ENCODE data around the gene THNSL1. TPM values are rescaled to one million over a fixed set of nuclear protein-coding genes. Genes with fewer than 3 reads are reported as not detected.

Gene THNSL1
- total and polyA plus RNA-seq, 2 donors from 2014 or later, result 5.4 to 7.9 TPM

DNA sequence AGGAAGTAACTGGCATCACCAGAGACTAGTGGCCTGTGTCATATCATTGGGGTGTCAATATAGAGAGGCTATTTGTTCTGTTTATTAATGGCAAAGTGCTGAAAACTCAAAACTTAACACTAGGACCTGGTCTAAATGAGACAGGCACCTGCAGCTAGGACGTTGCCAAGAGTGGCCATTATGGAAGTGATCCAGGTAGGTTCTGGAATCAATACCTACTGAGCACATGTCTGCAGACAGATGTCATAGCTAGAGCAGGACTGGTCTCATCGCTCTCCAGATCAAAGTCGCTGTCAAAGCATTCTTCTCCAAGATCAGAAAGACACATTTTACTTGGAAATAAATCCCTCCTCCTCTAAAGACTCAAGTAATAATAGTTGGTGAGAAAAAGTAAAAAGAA lies 40.3 kb downstream of the THNSL1 start:
- intact Hi-C loops (cut with DNase I), result no loop called here
- TF ChIP-seq, protein P1, sequence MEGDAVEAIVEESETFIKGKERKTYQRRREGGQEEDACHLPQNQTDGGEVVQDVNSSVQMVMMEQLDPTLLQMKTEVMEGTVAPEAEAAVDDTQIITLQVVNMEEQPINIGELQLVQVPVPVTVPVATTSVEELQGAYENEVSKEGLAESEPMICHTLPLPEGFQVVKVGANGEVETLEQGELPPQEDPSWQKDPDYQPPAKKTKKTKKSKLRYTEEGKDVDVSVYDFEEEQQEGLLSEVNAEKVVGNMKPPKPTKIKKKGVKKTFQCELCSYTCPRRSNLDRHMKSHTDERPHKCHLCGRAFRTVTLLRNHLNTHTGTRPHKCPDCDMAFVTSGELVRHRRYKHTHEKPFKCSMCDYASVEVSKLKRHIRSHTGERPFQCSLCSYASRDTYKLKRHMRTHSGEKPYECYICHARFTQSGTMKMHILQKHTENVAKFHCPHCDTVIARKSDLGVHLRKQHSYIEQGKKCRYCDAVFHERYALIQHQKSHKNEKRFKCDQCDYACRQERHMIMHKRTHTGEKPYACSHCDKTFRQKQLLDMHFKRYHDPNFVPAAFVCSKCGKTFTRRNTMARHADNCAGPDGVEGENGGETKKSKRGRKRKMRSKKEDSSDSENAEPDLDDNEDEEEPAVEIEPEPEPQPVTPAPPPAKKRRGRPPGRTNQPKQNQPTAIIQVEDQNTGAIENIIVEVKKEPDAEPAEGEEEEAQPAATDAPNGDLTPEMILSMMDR (IDR thresholded peaks at IDR 0.05; ENCODE audit: borderline replicate concordance, extremely low read depth, insufficient read depth), result no peak
- no peak overlapping the region for H3K27ac ChIP-seq (ENCODE audit: low read depth in 2 of 2, low read length in 2 of 2)
- H3K27me3 ChIP-seq (ENCODE audit: control insufficient read depth, insufficient read depth, low read length), result no peaks in the 10 kb centered on the region
- no peak for FAIRE-seq
- H3K9ac ChIP-seq (ENCODE audit: low read length in 3 of 3), result no peak overlapping the region
- H3K4me1 ChIP-seq (ENCODE audit: control insufficient read depth in 2 of 3, insufficient read depth in 2 of 3, low read depth in 1 of 3, low read length in 3 of 3), result no peaks in the 10 kb centered on the region
- H3K4me3 ChIP-seq (ENCODE audit: low read length in 3 of 3), result no peak overlapping the region
- no peaks in the 10 kb centered on the region for H3K9me3 ChIP-seq (ENCODE audit: control insufficient read depth in 2 of 3, insufficient read depth in 1 of 3, low read length in 3 of 3)
- no peak for DNase-seq
- H3K36me3 ChIP-seq (ENCODE audit: control insufficient read depth in 2 of 3, insufficient read depth in 3 of 3, low read length in 3 of 3), result no peaks in the 10 kb centered on the region

DNA sequence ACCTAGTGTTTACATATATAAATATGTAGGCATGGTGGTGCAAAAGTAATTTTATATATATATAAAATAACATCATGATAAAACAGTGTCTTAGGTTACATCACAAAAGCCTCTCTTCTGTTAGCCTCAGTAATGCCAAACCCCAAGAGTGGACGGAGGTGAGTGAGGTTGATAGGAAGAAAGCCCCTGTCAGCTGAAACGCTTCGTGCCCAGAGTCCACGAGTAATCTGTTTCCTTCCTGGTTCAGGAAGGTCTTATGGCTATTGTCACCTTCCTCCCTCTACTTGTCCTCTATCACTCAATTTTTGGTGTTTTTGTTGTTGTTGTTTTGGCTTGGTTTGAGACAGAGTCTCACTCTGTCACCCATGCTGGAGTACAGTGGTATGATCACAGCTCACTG lies 41.5 kb downstream of the THNSL1 start:
- intact Hi-C loops (cut with DNase I), result no loop called here
- DNase-seq (no peak), FAIRE-seq (no peak)
- TF ChIP-seq, protein P1 (IDR thresholded peaks at IDR 0.05; ENCODE audit: borderline replicate concordance, extremely low read depth, insufficient read depth), result no peak
- no peak overlapping the region for H3K27ac ChIP-seq (ENCODE audit: low read depth in 2 of 2, low read length in 2 of 2)
- H3K4me1 ChIP-seq (ENCODE audit: control insufficient read depth in 2 of 3, insufficient read depth in 2 of 3, low read depth in 1 of 3, low read length in 3 of 3), result no peaks in the 10 kb centered on the region
- H3K4me3 ChIP-seq (ENCODE audit: low read length in 3 of 3), result no peak overlapping the region
- no peaks in the 10 kb centered on the region for H3K9me3 ChIP-seq (ENCODE audit: control insufficient read depth in 2 of 3, insufficient read depth in 1 of 3, low read length in 3 of 3)
- H3K27me3 ChIP-seq (ENCODE audit: control insufficient read depth, insufficient read depth, low read length), result no peaks in the 10 kb centered on the region
- no peak overlapping the region for H3K9ac ChIP-seq (ENCODE audit: low read length in 3 of 3)
- H3K36me3 ChIP-seq (ENCODE audit: control insufficient read depth in 2 of 3, insufficient read depth in 3 of 3, low read length in 3 of 3), result no peaks in the 10 kb centered on the region

DNA sequence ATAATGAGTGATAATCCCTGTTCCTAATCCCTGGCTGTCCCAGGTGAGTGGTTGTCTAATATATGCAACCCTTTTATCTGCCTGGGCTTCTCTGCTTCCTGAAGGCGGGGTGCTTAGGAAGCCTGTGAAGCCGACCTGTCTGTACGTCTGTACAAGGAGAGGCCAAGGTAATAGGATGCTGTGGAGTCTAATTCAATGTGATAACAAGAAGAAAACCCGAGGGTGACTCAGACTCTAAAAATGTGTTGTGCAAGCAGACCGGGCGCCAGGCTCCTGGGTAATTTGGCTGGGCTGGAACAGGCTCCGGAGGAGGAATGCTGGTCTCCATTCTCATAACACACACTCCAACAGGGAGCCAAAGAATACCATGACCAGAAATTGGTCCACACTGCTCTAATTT lies 43.6 kb downstream of the THNSL1 start:
- Histone ChIP-seq H3K9me3 (ENCODE audit: control insufficient read depth in 2 of 3, insufficient read depth in 1 of 3, low read length in 3 of 3) (no peaks in the 10 kb centered on the region), H3K27ac (ENCODE audit: low read depth in 2 of 2, low read length in 2 of 2) (no peak overlapping the region), H3K36me3 (ENCODE audit: control insufficient read depth in 2 of 3, insufficient read depth in 3 of 3, low read length in 3 of 3) (no peaks in the 10 kb centered on the region), H3K27me3 (ENCODE audit: control insufficient read depth, insufficient read depth, low read length) (no peaks in the 10 kb centered on the region), H3K4me1 (ENCODE audit: control insufficient read depth in 2 of 3, insufficient read depth in 2 of 3, low read depth in 1 of 3, low read length in 3 of 3) (no peaks in the 10 kb centered on the region), H3K4me3 (ENCODE audit: low read length in 3 of 3) (no peak overlapping the region), H3K9ac (ENCODE audit: low read length in 3 of 3) (no peak overlapping the region)
- TF ChIP-seq, protein P1 (IDR thresholded peaks at IDR 0.05; ENCODE audit: borderline replicate concordance, extremely low read depth, insufficient read depth), result no peak
- peak in 1 of 5 donors; percentile 74 for DNase-seq
- FAIRE-seq, result no peak
- intact Hi-C loops (cut with DNase I), result no loop called here

DNA sequence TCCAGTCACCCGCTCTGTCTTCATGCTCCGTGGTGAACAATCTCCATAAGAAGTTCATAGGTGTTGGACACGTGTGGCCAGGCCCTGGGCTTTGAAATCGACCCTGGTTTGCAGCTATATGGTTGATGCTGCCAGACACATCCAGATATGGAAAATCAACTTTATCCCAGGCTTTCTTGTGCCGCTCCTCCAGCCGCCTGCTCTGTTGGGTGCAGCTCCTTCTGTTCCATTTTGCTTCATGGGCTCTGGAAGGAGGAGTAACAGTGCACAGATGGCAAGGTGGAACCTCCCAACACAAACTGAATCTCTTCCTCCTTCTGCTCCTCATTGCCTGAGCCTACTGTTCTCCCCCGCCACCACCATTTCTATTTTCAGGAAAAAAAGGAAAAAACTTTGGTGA lies 44.7 kb downstream of the THNSL1 start:
- H3K9ac ChIP-seq (ENCODE audit: low read length in 3 of 3), result no peak overlapping the region
- FAIRE-seq (no peak), DNase-seq (no peak)
- no peak overlapping the region for H3K4me3 ChIP-seq (ENCODE audit: low read length in 3 of 3)
- no peaks in the 10 kb centered on the region for H3K36me3 ChIP-seq (ENCODE audit: control insufficient read depth in 2 of 3, insufficient read depth in 3 of 3, low read length in 3 of 3)
- H3K4me1 ChIP-seq (ENCODE audit: control insufficient read depth in 2 of 3, insufficient read depth in 2 of 3, low read depth in 1 of 3, low read length in 3 of 3), result no peaks in the 10 kb centered on the region
- no peaks in the 10 kb centered on the region for H3K9me3 ChIP-seq (ENCODE audit: control insufficient read depth in 2 of 3, insufficient read depth in 1 of 3, low read length in 3 of 3)
- intact Hi-C loops (cut with DNase I), result no loop called here
- H3K27me3 ChIP-seq (ENCODE audit: control insufficient read depth, insufficient read depth, low read length), result no peaks in the 10 kb centered on the region
- no peak overlapping the region for H3K27ac ChIP-seq (ENCODE audit: low read depth in 2 of 2, low read length in 2 of 2)
- TF ChIP-seq, protein P1 (IDR thresholded peaks at IDR 0.05; ENCODE audit: borderline replicate concordance, extremely low read depth, insufficient read depth), result no peak

Data from kidney (tissue), 14 donors.